ENCODE measurements around the gene CDH23. TPM values are rescaled to one million over a fixed set of nuclear protein-coding genes. Genes with fewer than 3 reads are reported as not detected.

CDH23 gene
- total and polyA plus RNA-seq, 9 of the 15 experiments (the other 6 are each of a cell fraction or from before 2014, with no cell fraction given), result 0.18 to 1.2 (median 0.47) TPM

DNA sequence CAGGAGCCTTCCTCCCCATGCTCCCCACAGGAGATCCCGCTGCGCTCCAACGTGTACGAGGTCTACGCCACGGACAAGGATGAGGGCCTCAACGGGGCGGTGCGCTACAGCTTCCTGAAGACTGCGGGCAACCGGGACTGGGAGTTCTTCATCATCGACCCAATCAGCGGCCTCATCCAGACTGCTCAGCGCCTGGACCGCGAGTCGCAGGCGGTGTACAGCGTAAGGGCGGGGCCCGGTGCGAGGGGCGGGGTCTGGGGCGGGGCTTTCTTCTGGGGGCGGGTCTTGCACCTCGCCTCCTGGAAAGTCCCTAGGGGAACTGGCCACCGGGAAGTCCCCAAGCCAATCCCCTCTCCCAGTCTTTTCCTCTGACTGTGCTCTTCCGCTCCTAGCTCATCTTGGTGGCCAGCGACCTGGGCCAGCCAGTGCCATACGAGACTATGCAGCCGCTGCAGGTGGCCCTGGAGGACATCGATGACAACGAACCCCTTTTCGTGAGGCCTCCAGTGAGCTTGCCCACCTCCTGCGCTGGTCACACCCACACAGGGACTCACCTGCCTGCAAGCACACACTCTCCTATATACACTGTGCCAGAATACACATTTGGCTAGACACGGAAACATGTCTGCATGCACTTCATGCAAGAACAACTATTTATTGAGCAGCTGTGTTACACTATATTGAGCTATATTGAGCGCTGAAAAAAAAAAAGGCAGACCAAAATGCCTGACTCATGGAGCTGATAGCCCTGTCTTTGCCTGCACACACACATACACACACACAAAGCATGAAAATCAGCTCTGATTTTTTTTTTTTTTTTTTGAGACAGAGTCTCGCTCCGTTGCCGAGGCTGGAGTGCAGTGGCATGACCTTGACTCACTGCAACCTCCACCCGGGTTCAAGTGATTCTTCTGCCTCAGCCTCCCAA is 409.3 kb downstream of the CDH23 start (continued):
- TF ChIP-seq, protein P1, sequence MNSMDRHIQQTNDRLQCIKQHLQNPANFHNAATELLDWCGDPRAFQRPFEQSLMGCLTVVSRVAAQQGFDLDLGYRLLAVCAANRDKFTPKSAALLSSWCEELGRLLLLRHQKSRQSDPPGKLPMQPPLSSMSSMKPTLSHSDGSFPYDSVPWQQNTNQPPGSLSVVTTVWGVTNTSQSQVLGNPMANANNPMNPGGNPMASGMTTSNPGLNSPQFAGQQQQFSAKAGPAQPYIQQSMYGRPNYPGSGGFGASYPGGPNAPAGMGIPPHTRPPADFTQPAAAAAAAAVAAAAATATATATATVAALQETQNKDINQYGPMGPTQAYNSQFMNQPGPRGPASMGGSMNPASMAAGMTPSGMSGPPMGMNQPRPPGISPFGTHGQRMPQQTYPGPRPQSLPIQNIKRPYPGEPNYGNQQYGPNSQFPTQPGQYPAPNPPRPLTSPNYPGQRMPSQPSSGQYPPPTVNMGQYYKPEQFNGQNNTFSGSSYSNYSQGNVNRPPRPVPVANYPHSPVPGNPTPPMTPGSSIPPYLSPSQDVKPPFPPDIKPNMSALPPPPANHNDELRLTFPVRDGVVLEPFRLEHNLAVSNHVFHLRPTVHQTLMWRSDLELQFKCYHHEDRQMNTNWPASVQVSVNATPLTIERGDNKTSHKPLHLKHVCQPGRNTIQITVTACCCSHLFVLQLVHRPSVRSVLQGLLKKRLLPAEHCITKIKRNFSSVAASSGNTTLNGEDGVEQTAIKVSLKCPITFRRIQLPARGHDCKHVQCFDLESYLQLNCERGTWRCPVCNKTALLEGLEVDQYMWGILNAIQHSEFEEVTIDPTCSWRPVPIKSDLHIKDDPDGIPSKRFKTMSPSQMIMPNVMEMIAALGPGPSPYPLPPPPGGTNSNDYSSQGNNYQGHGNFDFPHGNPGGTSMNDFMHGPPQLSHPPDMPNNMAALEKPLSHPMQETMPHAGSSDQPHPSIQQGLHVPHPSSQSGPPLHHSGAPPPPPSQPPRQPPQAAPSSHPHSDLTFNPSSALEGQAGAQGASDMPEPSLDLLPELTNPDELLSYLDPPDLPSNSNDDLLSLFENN (IDR thresholded peaks at IDR 0.05; ENCODE audit: low read depth in 2 of 2, low read length in 2 of 2), result no peak
- TF ChIP-seq ZBTB17 (CRISPR knock-in tag; IDR thresholded peaks at IDR 0.05) (peak; percentile 54; the same call in 1 of the 2 replicates), ZNF134 (CRISPR knock-in tag; conservative IDR thresholded peaks at IDR 0.05) (no peak), ZNF263 (CRISPR knock-in tag; IDR thresholded peaks at IDR 0.05; ENCODE audit: borderline replicate concordance) (0 out of 2 replicates have a peak, but pooled peaks have one; percentile 35), DACH1 (IDR thresholded peaks at IDR 0.05; ENCODE audit: partially characterized antibody) (peak; percentile 51), FOS (IDR thresholded peaks at IDR 0.05; ENCODE audit: extremely low read depth, insufficient read length) (no peak), HMG20A (CRISPR knock-in tag; conservative IDR thresholded peaks at IDR 0.05) (no peak), ZNF75A (CRISPR knock-in tag; IDR thresholded peaks at IDR 0.05) (no peak), HSF4 (CRISPR knock-in tag; IDR thresholded peaks at IDR 0.05; ENCODE audit: borderline replicate concordance) (no peak), BRCA1 (IDR thresholded peaks at IDR 0.05) (no peak), BRCA1 (CRISPR knock-in tag; IDR thresholded peaks at IDR 0.05) (no peak), POLR2B (IDR thresholded peaks at IDR 0.05; ENCODE audit: low read depth, partially characterized antibody) (no peak), MCM3 (IDR thresholded peaks at IDR 0.05) (no peak)
- TF ChIP-seq, protein P2, sequence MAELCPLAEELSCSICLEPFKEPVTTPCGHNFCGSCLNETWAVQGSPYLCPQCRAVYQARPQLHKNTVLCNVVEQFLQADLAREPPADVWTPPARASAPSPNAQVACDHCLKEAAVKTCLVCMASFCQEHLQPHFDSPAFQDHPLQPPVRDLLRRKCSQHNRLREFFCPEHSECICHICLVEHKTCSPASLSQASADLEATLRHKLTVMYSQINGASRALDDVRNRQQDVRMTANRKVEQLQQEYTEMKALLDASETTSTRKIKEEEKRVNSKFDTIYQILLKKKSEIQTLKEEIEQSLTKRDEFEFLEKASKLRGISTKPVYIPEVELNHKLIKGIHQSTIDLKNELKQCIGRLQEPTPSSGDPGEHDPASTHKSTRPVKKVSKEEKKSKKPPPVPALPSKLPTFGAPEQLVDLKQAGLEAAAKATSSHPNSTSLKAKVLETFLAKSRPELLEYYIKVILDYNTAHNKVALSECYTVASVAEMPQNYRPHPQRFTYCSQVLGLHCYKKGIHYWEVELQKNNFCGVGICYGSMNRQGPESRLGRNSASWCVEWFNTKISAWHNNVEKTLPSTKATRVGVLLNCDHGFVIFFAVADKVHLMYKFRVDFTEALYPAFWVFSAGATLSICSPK (IDR thresholded peaks at IDR 0.05; ENCODE audit: borderline replicate concordance), result no peak
- TF ChIP-seq, protein P3, sequence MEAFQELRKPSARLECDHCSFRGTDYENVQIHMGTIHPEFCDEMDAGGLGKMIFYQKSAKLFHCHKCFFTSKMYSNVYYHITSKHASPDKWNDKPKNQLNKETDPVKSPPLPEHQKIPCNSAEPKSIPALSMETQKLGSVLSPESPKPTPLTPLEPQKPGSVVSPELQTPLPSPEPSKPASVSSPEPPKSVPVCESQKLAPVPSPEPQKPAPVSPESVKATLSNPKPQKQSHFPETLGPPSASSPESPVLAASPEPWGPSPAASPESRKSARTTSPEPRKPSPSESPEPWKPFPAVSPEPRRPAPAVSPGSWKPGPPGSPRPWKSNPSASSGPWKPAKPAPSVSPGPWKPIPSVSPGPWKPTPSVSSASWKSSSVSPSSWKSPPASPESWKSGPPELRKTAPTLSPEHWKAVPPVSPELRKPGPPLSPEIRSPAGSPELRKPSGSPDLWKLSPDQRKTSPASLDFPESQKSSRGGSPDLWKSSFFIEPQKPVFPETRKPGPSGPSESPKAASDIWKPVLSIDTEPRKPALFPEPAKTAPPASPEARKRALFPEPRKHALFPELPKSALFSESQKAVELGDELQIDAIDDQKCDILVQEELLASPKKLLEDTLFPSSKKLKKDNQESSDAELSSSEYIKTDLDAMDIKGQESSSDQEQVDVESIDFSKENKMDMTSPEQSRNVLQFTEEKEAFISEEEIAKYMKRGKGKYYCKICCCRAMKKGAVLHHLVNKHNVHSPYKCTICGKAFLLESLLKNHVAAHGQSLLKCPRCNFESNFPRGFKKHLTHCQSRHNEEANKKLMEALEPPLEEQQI (IDR thresholded peaks at IDR 0.05), result no peak
- TF ChIP-seq, protein P4, sequence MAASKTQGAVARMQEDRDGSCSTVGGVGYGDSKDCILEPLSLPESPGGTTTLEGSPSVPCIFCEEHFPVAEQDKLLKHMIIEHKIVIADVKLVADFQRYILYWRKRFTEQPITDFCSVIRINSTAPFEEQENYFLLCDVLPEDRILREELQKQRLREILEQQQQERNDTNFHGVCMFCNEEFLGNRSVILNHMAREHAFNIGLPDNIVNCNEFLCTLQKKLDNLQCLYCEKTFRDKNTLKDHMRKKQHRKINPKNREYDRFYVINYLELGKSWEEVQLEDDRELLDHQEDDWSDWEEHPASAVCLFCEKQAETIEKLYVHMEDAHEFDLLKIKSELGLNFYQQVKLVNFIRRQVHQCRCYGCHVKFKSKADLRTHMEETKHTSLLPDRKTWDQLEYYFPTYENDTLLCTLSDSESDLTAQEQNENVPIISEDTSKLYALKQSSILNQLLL (CRISPR knock-in tag; IDR thresholded peaks at IDR 0.05; ENCODE audit: borderline replicate concordance), result no peak
- TF ChIP-seq, protein P5, sequence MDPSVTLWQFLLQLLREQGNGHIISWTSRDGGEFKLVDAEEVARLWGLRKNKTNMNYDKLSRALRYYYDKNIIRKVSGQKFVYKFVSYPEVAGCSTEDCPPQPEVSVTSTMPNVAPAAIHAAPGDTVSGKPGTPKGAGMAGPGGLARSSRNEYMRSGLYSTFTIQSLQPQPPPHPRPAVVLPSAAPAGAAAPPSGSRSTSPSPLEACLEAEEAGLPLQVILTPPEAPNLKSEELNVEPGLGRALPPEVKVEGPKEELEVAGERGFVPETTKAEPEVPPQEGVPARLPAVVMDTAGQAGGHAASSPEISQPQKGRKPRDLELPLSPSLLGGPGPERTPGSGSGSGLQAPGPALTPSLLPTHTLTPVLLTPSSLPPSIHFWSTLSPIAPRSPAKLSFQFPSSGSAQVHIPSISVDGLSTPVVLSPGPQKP (CRISPR knock-in tag; IDR thresholded peaks at IDR 0.05), result no peak
